Gastroesophageal sphincter (tissue), 3 donors: Measurements from ENCODE around the gene CHST12.

Source experiments
- EP300 ChIP-seq: sonication (generic); formaldehyde crosslinking; IDR thresholded peaks from one replicate; pipeline ENCODE4 v1.6.1; 2017; ENCODE audit warnings: antibody characterized with exemption, mild to moderate bottlenecking
- POLR2A ChIP-seq, 2 donors: fragments of 450-650 bp; IDR thresholded peaks; one replicate each; pipeline ENCODE4 v1.6.1; 2017; ENCODE audit warnings: antibody characterized with exemption in 2 of 2, mild to moderate bottlenecking in 2 of 2, moderate library complexity in 1 of 2
- TF ChIP-seq, protein P1 (sequence below), 4 experiments: fragments of 200-600 bp in 2 of 4; fragments of 450-650 bp in 2 of 4; sonication (generic) in 1 of 4; IDR thresholded peaks; one replicate each; pipeline ENCODE4 v1.5.1; 2017 to 2019; ENCODE audit warnings: antibody characterized with exemption in 4 of 4, mild to moderate bottlenecking in 2 of 4, moderate library complexity in 2 of 4

- TF ChIP-seq, protein P1, sequence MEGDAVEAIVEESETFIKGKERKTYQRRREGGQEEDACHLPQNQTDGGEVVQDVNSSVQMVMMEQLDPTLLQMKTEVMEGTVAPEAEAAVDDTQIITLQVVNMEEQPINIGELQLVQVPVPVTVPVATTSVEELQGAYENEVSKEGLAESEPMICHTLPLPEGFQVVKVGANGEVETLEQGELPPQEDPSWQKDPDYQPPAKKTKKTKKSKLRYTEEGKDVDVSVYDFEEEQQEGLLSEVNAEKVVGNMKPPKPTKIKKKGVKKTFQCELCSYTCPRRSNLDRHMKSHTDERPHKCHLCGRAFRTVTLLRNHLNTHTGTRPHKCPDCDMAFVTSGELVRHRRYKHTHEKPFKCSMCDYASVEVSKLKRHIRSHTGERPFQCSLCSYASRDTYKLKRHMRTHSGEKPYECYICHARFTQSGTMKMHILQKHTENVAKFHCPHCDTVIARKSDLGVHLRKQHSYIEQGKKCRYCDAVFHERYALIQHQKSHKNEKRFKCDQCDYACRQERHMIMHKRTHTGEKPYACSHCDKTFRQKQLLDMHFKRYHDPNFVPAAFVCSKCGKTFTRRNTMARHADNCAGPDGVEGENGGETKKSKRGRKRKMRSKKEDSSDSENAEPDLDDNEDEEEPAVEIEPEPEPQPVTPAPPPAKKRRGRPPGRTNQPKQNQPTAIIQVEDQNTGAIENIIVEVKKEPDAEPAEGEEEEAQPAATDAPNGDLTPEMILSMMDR (IDR thresholded peaks at IDR 0.05): no peak
- no peak for TF ChIP-seq EP300
- no peak for TF ChIP-seq POLR2A (IDR thresholded peaks at IDR 0.05)
Observed at GRCh38 chr7:2405201-2405600, 1.8 kb downstream of the CHST12 start.
